GM12891 (cell line): Measurements from ENCODE around the gene MTHFSD.

ENCODE experiments used
- PAX5 ChIP-seq: IDR thresholded peaks from 2 replicates; pipeline ENCODE4 v1.6.1; 2011; ENCODE audit warnings: low read length, moderate library complexity, mild to moderate bottlenecking; ENCODE audit not compliant: insufficient read depth, severe bottlenecking
- POLR2A ChIP-seq: IDR thresholded peaks from 2 replicates; pipeline ENCODE4 v1.6.1; 2011; ENCODE audit warnings: low read depth, low read length, control low read depth
- POLR2AphosphoS5 ChIP-seq: IDR thresholded peaks from 2 replicates; pipeline ENCODE4 v1.6.1; 2011; ENCODE audit warnings: low read depth, low read length, control low read depth
- SPI1 ChIP-seq: IDR thresholded peaks from 2 replicates; pipeline ENCODE4 v1.6.1; 2011; ENCODE audit warnings: low read depth, low read length, control low read depth
- TAF1 ChIP-seq: IDR thresholded peaks from 2 replicates; pipeline ENCODE4 v1.6.1; 2011; ENCODE audit warnings: low read depth, low read length, control low read depth

- no peak for TF ChIP-seq SPI1
- no peak for TF ChIP-seq POLR2A
- no peak for TF ChIP-seq TAF1
- no peak for TF ChIP-seq PAX5
- TF ChIP-seq POLR2AphosphoS5, result no peak
Observed at GRCh38 chr16:86597880-86598606, 43.0 kb upstream of the MTHFSD start.
